CD4-positive, CD25-positive, alpha-beta regulatory T cell (primary cell): ENCODE results near the gene OR8D2. TPM values are rescaled to one million over a fixed set of nuclear protein-coding genes. Genes with fewer than 3 reads are reported as not detected.
"Not testable (repeated sequence)": the region's sequence is repeated elsewhere in the genome, so short reads cannot be mapped to it uniquely, and the experiment has no call there.

Source experiments
- ATAC-seq, 2 donors: fragments of 150-1000 bp; cut with Tn5 transposase; one replicate each; pipeline ENCODE4 v1.10.0; 2021; ENCODE audit warnings: low read depth in 2 of 2, moderate number of reproducible peaks in 2 of 2, moderate library complexity in 1 of 2
- DNase-seq, 3 donors: peaks; one replicate each; pipeline versions ENCODE4 v3.0.0 to v3.0.0-alpha.2; 2012 to 2022; ENCODE audit warnings: mixed read lengths in 1 of 3
- H3K27ac ChIP-seq: one replicate; pipeline ENCODE4 v1.7.0; 2013; ENCODE audit warnings: mild to moderate bottlenecking, low read length; ENCODE audit not compliant: insufficient read depth, poor library complexity, severe bottlenecking
- H3K27me3 ChIP-seq: one replicate; pipeline ENCODE4 v1.7.0; 2013; ENCODE audit warnings: low read length; ENCODE audit not compliant: control insufficient read depth, insufficient read depth
- H3K36me3 ChIP-seq: one replicate; pipeline ENCODE4 v1.7.0; 2013; ENCODE audit warnings: mild to moderate bottlenecking, low read length, moderate library complexity; ENCODE audit not compliant: control insufficient read depth, insufficient read depth
- H3K4me1 ChIP-seq: 2 replicates; pipeline ENCODE4 v1.7.0; 2013; ENCODE audit warnings: mild to moderate bottlenecking, low read length; ENCODE audit not compliant: insufficient read depth, control insufficient read depth, poor library complexity, severe bottlenecking
- H3K4me3 ChIP-seq: one replicate; pipeline ENCODE4 v1.7.0; 2013; ENCODE audit warnings: low read depth, mild to moderate bottlenecking, low read length, moderate library complexity
- H3K9me3 ChIP-seq, 2 experiments: 1 replicate in 1 of 2; 2 replicates in 1 of 2; pipeline ENCODE4 v1.7.0; 2013; ENCODE audit warnings: low read length in 2 of 2, mild to moderate bottlenecking in 1 of 2, moderate library complexity in 1 of 2; ENCODE audit not compliant: control insufficient read depth in 2 of 2
- H3K27ac Mint-ChIP-seq, 3 donors: one replicate each; pipeline ENCODE4 v1.8.0; 2020 to 2022; ENCODE audit warnings: mild to moderate bottlenecking in 3 of 3, mixed read lengths in 3 of 3, moderate library complexity in 2 of 3
- H3K27me3 Mint-ChIP-seq: one replicate; pipeline ENCODE4 v1.8.0; 2022; ENCODE audit warnings: mild to moderate bottlenecking, mixed read lengths
- H3K36me3 Mint-ChIP-seq: one replicate; pipeline ENCODE4 v1.8.0; 2020; ENCODE audit warnings: mixed read lengths
- H3K4me1 Mint-ChIP-seq, 4 donors: one replicate each; pipeline ENCODE4 v1.8.0; 2020 to 2022; ENCODE audit warnings: mixed read lengths in 4 of 4, mild to moderate bottlenecking in 1 of 4
- H3K4me3 Mint-ChIP-seq, 4 donors: one replicate each; pipeline ENCODE4 v1.8.0; 2020 to 2022; ENCODE audit warnings: mild to moderate bottlenecking in 4 of 4, mixed read lengths in 4 of 4, moderate library complexity in 3 of 4
- H3K9me3 Mint-ChIP-seq, 7 donors: one replicate each; pipeline ENCODE4 v1.8.0; 2020 to 2022; ENCODE audit warnings: mixed read lengths in 7 of 7, mild to moderate bottlenecking in 3 of 7, moderate library complexity in 2 of 7
- polyA plus RNA-seq, 4 donors: library from polyadenylated mRNA; unstranded; fragments of 300-500 nt; fragmentation: Illumina TruSeq; gene quantifications; one replicate each; pipeline ENCODE4 v1.2.3, GENCODE V29; 2021
- total RNA-seq: library from RNA; stranded (reverse); gene quantifications from one replicate; pipeline ENCODE4 v1.2.3, GENCODE V29; 2022

Gene OR8D2
- total and polyA plus RNA-seq, 5 donors from 2014 or later: not detected

DNA sequence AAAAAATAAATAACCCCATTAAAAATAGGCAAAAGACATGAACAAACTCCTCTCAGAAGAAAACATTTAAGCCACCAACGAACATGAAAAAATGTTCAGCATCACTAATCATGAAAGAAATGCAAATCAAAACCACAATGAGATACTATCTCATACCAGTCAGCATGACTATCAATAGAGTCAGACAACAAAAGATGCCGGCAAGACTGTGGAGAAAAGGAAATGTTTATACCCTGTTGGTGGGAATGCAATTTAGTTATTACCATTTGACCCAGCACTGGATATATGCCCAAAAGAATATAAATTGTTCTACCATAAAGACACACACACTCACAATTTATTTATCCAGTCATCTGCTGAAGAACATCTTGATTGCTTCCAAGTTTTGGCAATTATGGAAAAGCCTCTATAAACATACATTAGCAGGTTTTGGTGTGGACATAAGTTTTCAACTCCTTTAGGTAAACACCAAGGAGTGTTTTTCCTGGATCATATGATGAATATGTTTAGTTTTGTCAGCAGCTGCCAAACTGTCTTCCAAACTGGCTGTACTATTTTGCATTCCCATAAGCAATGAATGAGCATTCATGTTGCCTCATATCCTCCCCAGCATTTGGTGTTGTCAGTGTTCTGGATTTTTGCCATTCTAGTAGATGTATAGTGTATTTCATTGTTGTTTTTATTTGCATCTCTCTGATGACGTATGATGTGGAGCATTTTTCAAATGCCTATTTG is 34.2 kb downstream of the OR8D2 start:
- H3K4me1 ChIP-seq: no peaks in the 10 kb centered on the region
- no peaks in the 10 kb centered on the region for H3K36me3 Mint-ChIP-seq
- H3K27ac ChIP-seq: no peak overlapping the region
- no peak for DNase-seq
- peaks cover 0 to 10% (median 5%) of the 10 kb centered on the region in 7 donors for H3K9me3 Mint-ChIP-seq
- H3K9me3 ChIP-seq: no peaks in the 10 kb centered on the region
- H3K27ac Mint-ChIP-seq: no peak overlapping the region
- H3K27me3 Mint-ChIP-seq: no peaks in the 10 kb centered on the region
- H3K4me3 Mint-ChIP-seq: no peak overlapping the region
- no peaks in the 10 kb centered on the region for H3K36me3 ChIP-seq
- H3K4me1 Mint-ChIP-seq: no peaks in the 10 kb centered on the region
- ATAC-seq: no peak
- H3K4me3 ChIP-seq: no peak overlapping the region
- H3K27me3 ChIP-seq: no peaks in the 10 kb centered on the region

DNA sequence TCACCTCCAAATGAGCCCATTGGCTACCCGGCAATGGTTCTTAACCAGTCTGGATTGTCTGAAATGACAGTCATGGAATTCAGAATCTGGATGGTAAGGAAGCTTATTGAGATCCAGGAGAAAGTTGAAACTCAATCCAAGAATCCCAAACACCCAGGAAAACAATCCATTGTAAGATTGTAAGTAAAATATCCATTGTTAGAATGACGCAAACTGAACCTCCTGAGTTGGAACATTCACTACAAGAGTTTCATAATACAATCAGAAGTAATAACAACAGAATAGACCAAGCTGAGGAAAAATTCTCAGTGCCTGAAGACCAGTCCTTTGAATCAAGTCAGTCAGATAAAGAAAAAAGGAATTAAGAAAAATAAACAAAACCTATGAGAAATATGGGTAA is 41.7 kb downstream of the OR8D2 start:
- no peaks in the 10 kb centered on the region for H3K27me3 ChIP-seq
- H3K36me3 ChIP-seq: no peaks in the 10 kb centered on the region
- no peak overlapping the region for H3K27ac ChIP-seq
- DNase-seq (no peak), ATAC-seq (no peak)
- H3K9me3 ChIP-seq: no peaks in the 10 kb centered on the region
- peaks cover 0 to 11% (median 4%) of the 10 kb centered on the region in 7 donors for H3K9me3 Mint-ChIP-seq
- H3K4me1 Mint-ChIP-seq: no peaks in the 10 kb centered on the region
- H3K4me3 Mint-ChIP-seq: no peak overlapping the region
- no peaks in the 10 kb centered on the region for H3K36me3 Mint-ChIP-seq
- no peaks in the 10 kb centered on the region for H3K27me3 Mint-ChIP-seq
- no peaks in the 10 kb centered on the region for H3K4me1 ChIP-seq
- H3K27ac Mint-ChIP-seq: no peak overlapping the region
- H3K4me3 ChIP-seq: no peak overlapping the region

DNA sequence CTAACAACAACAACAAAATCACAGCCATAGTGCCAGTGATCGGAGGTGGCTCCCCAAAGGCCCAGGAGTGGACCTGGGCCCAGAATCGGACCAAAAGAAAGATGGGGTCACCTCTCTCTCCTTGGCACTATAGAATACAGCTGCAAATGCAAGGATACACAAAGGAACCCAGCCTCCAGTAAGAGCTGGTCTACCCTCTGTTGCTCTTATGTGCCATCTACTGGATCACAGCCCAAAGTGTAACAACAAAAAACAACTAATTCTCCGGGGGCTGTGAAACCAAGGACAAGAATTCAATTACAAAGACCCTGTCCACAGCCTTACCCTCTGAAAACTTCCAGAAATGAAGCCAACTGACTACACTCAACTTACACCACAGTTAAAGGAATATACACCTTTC is 42.2 kb downstream of the OR8D2 start:
- no peaks in the 10 kb centered on the region for H3K4me1 ChIP-seq
- no peaks in the 10 kb centered on the region for H3K4me1 Mint-ChIP-seq
- H3K36me3 Mint-ChIP-seq: no peaks in the 10 kb centered on the region
- no peak overlapping the region for H3K27ac Mint-ChIP-seq
- peaks cover 0 to 11% (median 4%) of the 10 kb centered on the region in 7 donors for H3K9me3 Mint-ChIP-seq
- no peak for ATAC-seq
- no peak for DNase-seq
- no peaks in the 10 kb centered on the region for H3K27me3 ChIP-seq
- H3K27ac ChIP-seq: no peak overlapping the region
- no peaks in the 10 kb centered on the region for H3K27me3 Mint-ChIP-seq
- H3K9me3 ChIP-seq: no peaks in the 10 kb centered on the region
- H3K36me3 ChIP-seq: no peaks in the 10 kb centered on the region
- no peak overlapping the region for H3K4me3 Mint-ChIP-seq
- no peak overlapping the region for H3K4me3 ChIP-seq

DNA sequence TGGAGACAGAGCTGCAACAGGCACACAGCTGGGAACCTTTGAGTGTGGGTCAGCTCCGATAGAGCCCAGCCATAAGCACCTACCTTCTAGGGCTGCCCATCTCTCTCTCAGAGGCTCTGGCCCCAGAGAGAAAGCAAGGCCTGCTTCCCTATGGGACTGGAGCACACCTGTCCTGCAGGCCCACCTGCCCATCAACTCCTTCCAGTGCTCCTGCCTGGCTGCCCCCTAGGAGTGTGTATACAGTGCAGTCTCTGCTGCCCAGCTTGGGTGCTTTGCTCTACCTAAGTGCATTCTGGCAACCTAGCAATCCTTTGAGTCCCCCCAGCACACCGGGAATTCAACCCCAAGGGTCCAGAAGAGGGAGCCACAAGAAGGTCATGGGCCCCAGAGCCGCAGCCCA is 42.8 kb downstream of the OR8D2 start:
- DNase-seq: no peak
- no peak overlapping the region for H3K27ac ChIP-seq
- Mint-ChIP-seq H3K27me3 (no peaks in the 10 kb centered on the region), H3K4me1 (no peaks in the 10 kb centered on the region), H3K4me3 (no peak overlapping the region), H3K9me3 (peaks cover 0 to 11% (median 4%) of the 10 kb centered on the region in 7 donors), H3K27ac (no peak overlapping the region), H3K36me3 (no peaks in the 10 kb centered on the region)
- H3K4me1 ChIP-seq: no peaks in the 10 kb centered on the region
- H3K4me3 ChIP-seq: no peak overlapping the region
- H3K36me3 ChIP-seq: no peaks in the 10 kb centered on the region
- ATAC-seq: no peak
- H3K9me3 ChIP-seq: no peaks in the 10 kb centered on the region
- no peaks in the 10 kb centered on the region for H3K27me3 ChIP-seq

DNA sequence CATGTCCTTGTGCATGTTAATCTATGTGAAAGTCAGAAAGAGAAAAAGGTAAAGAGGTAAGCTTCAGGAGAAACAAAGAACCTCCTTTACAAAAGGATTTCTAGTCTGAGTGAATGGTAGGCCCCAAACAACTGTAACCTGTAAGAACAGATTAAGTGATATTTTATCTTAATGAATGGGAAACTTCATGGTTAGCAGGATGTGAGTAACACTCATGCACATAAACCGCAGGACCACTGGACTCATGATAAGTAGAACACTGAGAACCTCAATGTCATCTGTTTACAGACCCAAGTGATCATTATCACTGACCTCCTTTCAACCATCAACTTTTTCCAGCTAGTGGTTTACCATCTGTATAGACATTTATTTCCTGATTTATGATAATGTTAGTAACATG is 43.9 kb downstream of the OR8D2 start:
- H3K36me3 Mint-ChIP-seq: no peaks in the 10 kb centered on the region
- no peaks in the 10 kb centered on the region for H3K4me1 Mint-ChIP-seq
- H3K27ac ChIP-seq: no peak overlapping the region
- H3K27ac Mint-ChIP-seq: no peak overlapping the region
- peaks cover 0 to 9% (median 4%) of the 10 kb centered on the region in 7 donors for H3K9me3 Mint-ChIP-seq
- ATAC-seq (no peak), DNase-seq (no peak)
- no peak overlapping the region for H3K4me3 ChIP-seq
- no peaks in the 10 kb centered on the region for H3K27me3 ChIP-seq
- H3K9me3 ChIP-seq: no peaks in the 10 kb centered on the region
- H3K4me3 Mint-ChIP-seq: no peak overlapping the region
- H3K27me3 Mint-ChIP-seq: no peaks in the 10 kb centered on the region
- no peaks in the 10 kb centered on the region for H3K36me3 ChIP-seq
- no peaks in the 10 kb centered on the region for H3K4me1 ChIP-seq

DNA sequence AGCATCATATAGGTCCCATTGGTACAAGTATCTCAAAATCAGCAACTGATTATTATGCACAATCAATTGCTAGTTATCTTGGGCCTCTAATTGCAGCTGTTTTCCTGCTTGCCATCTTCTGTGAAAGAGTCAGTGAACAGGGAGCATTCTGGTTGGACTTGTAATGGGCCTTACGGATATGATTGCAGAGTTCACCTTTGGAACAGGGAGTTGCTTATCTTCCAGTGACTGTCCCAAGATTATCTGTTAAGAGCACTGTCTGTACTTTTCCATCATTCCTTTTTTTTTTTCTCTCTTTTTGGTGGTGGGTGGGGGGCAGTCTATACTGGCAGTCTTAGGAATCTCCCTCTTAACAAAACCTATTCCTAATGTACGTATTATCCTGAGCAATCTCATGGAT is 46.0 kb downstream of the OR8D2 start:
- Histone ChIP-seq H3K9me3 (no peaks in the 10 kb centered on the region), H3K4me3 (no peak overlapping the region), H3K4me1 (no peaks in the 10 kb centered on the region), H3K27ac (no peak overlapping the region), H3K27me3 (no peaks in the 10 kb centered on the region), H3K36me3 (no peaks in the 10 kb centered on the region)
- DNase-seq (no peak), ATAC-seq (no peak)
- Mint-ChIP-seq H3K27ac (no peak overlapping the region), H3K4me1 (no peaks in the 10 kb centered on the region), H3K36me3 (no peaks in the 10 kb centered on the region), H3K27me3 (no peaks in the 10 kb centered on the region), H3K4me3 (no peak overlapping the region), H3K9me3 (peaks cover 0 to 7% (median 0%) of the 10 kb centered on the region in 7 donors)

DNA sequence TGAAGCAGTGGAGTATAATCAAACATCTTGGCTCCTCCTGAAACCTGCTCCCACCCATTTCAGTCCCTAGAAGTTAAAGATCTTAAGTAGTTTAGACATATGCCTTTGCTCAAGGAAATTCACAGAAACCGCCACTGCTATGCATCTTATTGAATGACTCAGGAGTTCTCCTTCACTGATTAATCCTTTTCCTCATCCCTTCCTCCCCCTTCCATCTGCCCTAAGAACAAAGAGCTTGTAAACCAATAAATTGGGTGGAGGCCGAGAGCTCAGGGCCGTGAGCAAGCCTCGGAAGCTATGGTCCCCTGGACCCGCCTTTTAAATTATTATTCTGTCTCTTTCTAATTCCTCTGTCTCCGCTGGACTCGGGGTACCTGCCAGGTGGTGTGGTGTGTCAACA is 49.1 kb downstream of the OR8D2 start:
- H3K36me3 Mint-ChIP-seq, H3K4me1 ChIP-seq, ATAC-seq, H3K4me3 ChIP-seq, H3K27ac Mint-ChIP-seq, H3K36me3 ChIP-seq, H3K4me3 Mint-ChIP-seq, H3K9me3 ChIP-seq, H3K9me3 Mint-ChIP-seq, H3K27me3 Mint-ChIP-seq, H3K27me3 ChIP-seq, H3K27ac ChIP-seq, H3K4me1 Mint-ChIP-seq, DNase-seq: not testable (repeated sequence)
